HepG2 (cell line): ENCODE results near the gene YTHDF1.
A peak's percentile ranks its signal among the peaks of the same experiment; 100 is the strongest.

ENCODE experiments used
- BORCS8-MEF2B ChIP-seq: sonication (generic); formaldehyde crosslinking; IDR thresholded peaks from 2 replicates; pipeline ENCODE4 v1.8.0; 2022; ENCODE audit warnings: mild to moderate bottlenecking, missing genetic modification reagents
- CC2D1A ChIP-seq: sonication (generic); formaldehyde crosslinking; IDR thresholded peaks from 2 replicates; pipeline ENCODE4 v1.8.1; 2023; ENCODE audit warnings: mild to moderate bottlenecking, missing genetic modification reagents
- CTCF ChIP-seq: sonication (generic); formaldehyde crosslinking; IDR thresholded peaks from 2 replicates; pipeline ENCODE4 v1.5.0; 2020; ENCODE audit warnings: mild to moderate bottlenecking, missing genetic modification reagents, moderate library complexity
- GABPA ChIP-seq, 2 experiments: IDR thresholded peaks; 2 replicates each; pipeline ENCODE4 v1.6.1; 2011 to 2016; ENCODE audit warnings: low read depth in 2 of 2, low read length in 1 of 2, missing biosample characterization in 1 of 2, missing genetic modification characterization in 1 of 2
- HDAC6 ChIP-seq: fragments of 200-600 bp; sonication (generic); IDR thresholded peaks from 2 replicates; pipeline ENCODE4 v1.7.0; 2017; ENCODE audit warnings: mild to moderate bottlenecking, antibody characterized with exemption, low read length, low read depth
- JUN ChIP-seq: sonication (generic); formaldehyde crosslinking; IDR thresholded peaks from 2 replicates; pipeline ENCODE4 v1.4.0; 2020; ENCODE audit warnings: mild to moderate bottlenecking, missing genetic modification reagents
- MTA1 ChIP-seq: sonication (generic); formaldehyde crosslinking; IDR thresholded peaks from 2 replicates; pipeline ENCODE4 v1.4.0; 2020; ENCODE audit warnings: missing genetic modification reagents, mild to moderate bottlenecking, borderline replicate concordance
- ONECUT2 ChIP-seq: sonication (generic); formaldehyde crosslinking; IDR thresholded peaks from 2 replicates; pipeline ENCODE4 v1.4.0; 2020; ENCODE audit warnings: missing genetic modification reagents
- POLR2A ChIP-seq, 2 experiments: IDR thresholded peaks; 2 replicates each; pipeline ENCODE4 v1.6.1; 2011; ENCODE audit warnings: low read depth in 2 of 2, low read length in 2 of 2, mild to moderate bottlenecking in 1 of 2, moderate library complexity in 1 of 2; ENCODE audit not compliant: insufficient read depth in 1 of 2
- POLR2AphosphoS5 ChIP-seq: IDR thresholded peaks from 2 replicates; pipeline ENCODE4 v1.6.1; 2012; ENCODE audit warnings: low read depth, low read length
- ZNF558 ChIP-seq: sonication (generic); formaldehyde crosslinking; IDR thresholded peaks from 2 replicates; pipeline ENCODE4 v1.9.0; 2022; ENCODE audit warnings: mild to moderate bottlenecking, missing genetic modification reagents, borderline replicate concordance
- TF ChIP-seq, protein P1 (sequence below): sonication (generic); formaldehyde crosslinking; IDR thresholded peaks from 2 replicates; pipeline ENCODE4 v1.8.1; 2023; ENCODE audit warnings: missing genetic modification reagents, inconsistent platforms, borderline replicate concordance

GRCh38 chr20:63234693-63235398 is 18.9 kb upstream of the YTHDF1 start:
- TF ChIP-seq CTCF (CRISPR knock-in tag) (peak; percentile 72), JUN (no peak), POLR2A (IDR thresholded peaks at IDR 0.05; ENCODE audit: insufficient read depth in 1 of 2, low read depth in 2 of 2, low read length in 2 of 2) (no peak), MTA1 (CRISPR knock-in tag) (no peak), ONECUT2 (no peak), BORCS8-MEF2B (CRISPR knock-in tag) (no peak), GABPA (IDR thresholded peaks at IDR 0.05; ENCODE audit: low read depth, low read length) (no peak), GABPA (CRISPR knock-in tag; IDR thresholded peaks at IDR 0.05; ENCODE audit: low read depth) (no peak), ZNF558 (CRISPR knock-in tag) (no peak), POLR2AphosphoS5 (no peak), HDAC6 (no peak), CC2D1A (CRISPR knock-in tag) (no peak)
- TF ChIP-seq, protein P1, sequence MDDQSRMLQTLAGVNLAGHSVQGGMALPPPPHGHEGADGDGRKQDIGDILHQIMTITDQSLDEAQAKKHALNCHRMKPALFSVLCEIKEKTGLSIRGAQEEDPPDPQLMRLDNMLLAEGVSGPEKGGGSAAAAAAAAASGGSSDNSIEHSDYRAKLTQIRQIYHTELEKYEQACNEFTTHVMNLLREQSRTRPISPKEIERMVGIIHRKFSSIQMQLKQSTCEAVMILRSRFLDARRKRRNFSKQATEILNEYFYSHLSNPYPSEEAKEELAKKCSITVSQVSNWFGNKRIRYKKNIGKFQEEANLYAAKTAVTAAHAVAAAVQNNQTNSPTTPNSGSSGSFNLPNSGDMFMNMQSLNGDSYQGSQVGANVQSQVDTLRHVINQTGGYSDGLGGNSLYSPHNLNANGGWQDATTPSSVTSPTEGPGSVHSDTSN (CRISPR knock-in tag): no peak
